GM21528 (cell line): ENCODE measurements around the gene RBP3.

Experiments
- ATAC-seq: cut with Tn5 transposase; IDR thresholded peaks from one replicate; pipeline ENCODE4 v1.9.1; 2021; ENCODE audit warnings: mild to moderate bottlenecking, moderate library complexity; ENCODE audit not compliant: unreplicated experiment, low FRiP score

RBP3 gene

DNA sequence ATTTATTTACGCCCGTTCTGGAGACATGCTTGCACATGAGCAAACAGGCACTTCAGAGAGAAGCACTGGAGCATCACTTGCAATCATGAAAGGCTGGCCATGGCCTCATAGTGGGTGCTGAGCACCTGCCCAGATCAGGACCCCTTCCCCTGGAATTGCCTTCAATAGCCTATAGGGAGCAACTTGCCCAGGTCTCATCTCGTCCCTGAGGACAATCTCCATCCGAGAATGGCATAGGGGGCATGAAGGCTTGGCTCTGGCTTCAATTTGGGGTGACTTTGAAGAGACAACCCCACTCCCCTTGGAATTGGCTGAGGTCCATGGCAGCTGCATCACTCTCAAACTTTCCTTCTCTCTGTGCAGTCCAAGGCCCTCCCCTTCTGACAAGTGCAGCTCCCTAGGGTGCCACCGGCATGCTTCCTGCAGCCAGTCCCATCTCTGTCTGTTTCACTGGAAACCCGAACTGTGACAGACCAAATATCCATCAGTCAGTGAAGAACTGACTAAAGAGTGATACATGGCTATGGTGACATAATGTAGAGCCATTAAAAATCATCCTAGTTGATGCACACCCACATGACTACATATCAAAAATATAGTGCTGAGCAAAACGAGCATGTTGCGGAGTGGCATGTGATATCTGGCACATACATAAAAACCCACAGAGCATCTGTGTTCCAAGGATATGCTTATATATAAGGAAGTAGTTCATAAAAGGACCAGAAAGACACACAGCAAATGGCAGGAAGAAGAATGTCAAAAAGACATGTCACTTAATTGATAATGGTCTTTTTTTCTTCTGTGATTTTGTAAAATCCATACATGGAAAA is 13.5 kb upstream of the RBP3 start:
- no peak for ATAC-seq

DNA sequence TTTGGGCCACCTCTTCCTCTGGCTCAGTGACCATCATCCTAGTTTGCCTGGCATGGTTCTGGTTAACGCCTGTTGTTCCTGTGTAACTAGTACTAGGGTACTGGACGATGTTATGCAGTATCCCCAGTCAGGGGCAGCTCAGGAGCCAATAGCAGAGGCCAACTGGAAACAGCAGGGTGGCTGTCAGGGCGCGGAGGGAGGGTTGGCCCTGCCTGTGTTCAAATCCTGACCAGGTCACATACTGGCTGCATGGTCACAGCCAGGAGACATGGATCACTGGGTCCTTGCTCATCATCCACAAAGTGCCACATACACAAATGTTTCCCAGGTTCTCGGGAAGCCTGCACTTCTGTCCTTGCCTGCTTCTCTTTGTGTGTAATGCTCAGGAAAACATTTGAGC is 12.3 kb upstream of the RBP3 start:
- no peak for ATAC-seq

GRCh38 chr10:47336387-47337134 is 11.6 kb upstream of the RBP3 start:
- no peak for ATAC-seq

GRCh38 chr10:47337310-47337709 is 10.9 kb upstream of the RBP3 start:
- no peak for ATAC-seq

DNA sequence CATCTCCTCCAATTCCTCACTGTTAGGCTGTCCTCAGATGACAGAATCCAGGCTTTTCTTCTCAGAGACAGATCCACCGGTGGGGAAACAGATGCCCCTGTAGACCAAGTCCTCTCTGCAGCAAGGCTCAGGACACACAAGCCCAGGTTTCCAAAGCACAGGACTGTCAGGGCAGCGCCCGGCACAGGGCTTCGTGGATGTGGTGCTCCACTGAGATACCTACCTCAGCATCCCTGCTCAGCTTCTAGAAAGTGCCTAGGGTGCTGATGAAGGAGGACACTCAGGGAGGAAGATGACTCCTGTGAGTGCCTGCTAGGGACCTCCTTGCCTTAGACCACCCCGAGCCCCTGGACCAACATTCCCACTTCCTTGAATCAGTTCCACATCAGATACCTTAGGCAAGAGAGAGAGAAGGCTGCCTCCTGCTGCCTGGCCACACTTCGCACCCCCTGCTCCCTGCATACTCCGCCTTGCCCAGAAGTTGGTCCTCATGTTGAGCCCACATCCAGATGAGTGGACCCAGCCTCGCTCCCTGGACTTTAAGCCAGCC is 8.9 kb upstream of the RBP3 start:
- ATAC-seq, result no peak

GRCh38 chr10:47339759-47340607 is 8.2 kb upstream of the RBP3 start:
- ATAC-seq, result no peak

DNA sequence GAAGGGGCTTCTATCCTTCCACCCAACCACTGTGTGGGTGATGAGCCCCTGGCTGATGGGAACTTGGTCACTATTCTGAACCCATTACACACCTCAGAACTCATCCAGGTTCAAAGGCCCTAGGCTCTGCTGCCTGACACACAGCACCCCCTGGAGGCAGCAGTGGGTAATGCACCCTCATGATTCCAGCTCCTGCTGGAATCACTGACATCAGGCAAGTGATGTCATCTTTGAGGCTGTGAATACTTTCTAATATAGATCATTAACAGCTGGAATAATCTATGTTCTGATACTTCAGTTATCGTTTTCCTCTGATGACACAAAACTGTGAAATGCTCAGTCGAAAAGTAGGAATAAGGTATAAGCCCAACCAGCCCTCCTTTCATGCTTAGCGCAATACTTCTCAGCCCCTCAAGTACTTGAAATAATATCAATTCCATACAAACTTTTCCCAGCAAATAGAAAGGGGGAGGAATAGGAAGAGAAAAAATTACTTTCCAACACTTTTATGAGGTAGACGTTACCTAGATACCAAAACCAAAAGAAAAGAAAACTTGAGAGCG is 7.5 kb upstream of the RBP3 start:
- ATAC-seq, result no peak

DNA sequence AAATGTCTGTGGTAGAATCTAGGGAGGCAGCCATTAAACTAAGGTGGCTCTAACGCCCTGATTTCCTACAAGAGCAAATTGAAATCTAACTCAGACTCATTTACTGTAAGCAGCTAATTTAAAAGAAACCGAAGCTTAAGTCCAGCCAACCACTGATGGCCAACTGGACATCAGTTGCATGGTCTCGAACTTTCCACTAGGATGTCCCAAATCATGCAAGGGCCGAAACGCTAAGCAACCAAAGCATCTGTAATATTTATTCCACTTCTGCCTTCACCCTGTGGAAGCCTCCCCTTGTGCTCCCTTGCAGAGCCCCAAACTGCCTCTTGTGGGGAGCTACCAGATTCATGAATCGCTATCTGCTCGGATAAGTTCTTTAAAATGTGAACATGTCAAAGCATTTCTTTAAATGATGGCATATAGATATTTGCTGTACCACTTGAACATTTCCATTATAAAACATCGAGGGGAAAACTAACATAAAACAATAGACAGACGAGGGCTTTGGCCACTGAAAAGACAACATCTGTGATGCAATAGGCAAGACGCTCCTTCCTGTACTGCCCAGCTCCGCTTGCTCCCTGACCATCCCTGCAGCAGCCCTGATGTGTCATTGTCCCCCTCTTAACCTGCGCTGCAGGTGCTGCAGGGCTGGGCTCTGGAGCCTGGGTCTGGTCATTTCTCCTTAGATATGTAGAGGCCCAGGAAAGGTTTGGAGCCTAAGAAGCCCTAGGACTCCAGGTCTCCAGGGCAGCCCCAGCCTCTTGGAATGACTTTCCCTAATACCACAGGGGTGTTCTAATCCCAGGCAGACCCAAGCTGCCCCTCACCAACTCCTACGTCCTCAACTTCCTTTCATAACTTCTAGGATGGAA is 2.9 kb upstream of the RBP3 start:
- no peak for ATAC-seq

DNA sequence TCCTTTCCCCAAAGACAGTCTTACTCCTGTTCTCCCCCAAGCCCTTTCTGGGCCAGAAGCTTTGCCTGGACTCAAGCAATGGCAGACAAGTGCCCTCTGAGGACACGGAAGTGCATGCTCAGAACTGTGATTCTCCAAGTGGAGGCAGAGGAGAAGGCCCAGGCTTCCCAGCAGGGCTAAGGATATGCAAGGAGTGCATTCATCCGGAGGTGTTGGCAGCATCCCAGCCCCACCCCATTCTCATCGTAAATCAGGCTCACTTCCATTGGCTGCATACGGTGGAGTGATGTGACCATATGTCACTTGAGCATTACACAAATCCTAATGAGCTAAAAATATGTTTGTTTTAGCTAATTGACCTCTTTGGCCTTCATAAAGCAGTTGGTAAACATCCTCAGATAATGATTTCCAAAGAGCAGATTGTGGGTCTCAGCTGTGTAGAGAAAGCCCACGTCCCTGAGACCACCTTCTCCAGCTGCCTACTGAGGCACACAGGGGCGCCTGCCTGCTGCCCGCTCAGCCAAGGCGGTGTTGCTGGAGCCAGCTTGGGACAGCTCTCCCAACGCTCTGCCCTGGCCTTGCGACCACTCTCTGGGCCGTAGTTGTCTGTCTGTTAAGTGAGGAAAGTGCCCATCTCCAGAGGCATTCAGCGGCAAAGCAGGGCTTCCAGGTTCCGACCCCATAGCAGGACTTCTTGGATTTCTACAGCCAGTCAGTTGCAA is 1.4 kb upstream of the RBP3 start:
- ATAC-seq, result no peak

- no peak for ATAC-seq
Observed at GRCh38 chr10:47347303-47347675, 874 bp upstream of the RBP3 start.

GRCh38 chr10:47348661-47349470 is 703 bp downstream of the RBP3 start:
- ATAC-seq, result no peak

DNA sequence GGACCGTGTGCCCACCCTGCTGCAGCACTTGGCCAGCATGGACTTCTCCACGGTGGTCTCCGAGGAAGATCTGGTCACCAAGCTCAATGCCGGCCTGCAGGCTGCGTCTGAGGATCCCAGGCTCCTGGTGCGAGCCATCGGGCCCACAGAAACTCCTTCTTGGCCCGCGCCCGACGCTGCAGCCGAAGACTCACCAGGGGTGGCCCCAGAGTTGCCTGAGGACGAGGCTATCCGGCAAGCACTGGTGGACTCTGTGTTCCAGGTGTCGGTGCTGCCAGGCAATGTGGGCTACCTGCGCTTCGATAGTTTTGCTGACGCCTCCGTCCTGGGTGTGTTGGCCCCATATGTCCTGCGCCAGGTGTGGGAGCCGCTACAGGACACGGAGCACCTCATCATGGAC is 1.4 kb downstream of the RBP3 start:
- ATAC-seq, result no peak

DNA sequence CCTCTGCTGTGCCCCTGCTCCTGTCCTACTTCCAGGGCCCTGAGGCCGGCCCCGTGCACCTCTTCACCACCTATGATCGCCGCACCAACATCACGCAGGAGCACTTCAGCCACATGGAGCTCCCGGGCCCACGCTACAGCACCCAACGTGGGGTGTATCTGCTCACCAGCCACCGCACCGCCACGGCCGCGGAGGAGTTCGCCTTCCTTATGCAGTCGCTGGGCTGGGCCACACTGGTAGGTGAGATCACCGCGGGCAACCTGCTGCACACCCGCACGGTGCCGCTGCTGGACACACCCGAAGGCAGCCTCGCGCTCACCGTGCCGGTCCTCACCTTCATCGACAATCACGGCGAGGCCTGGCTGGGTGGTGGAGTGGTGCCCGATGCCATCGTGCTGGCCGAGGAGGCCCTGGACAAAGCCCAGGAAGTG is 1.8 kb downstream of the RBP3 start:
- no peak for ATAC-seq

DNA sequence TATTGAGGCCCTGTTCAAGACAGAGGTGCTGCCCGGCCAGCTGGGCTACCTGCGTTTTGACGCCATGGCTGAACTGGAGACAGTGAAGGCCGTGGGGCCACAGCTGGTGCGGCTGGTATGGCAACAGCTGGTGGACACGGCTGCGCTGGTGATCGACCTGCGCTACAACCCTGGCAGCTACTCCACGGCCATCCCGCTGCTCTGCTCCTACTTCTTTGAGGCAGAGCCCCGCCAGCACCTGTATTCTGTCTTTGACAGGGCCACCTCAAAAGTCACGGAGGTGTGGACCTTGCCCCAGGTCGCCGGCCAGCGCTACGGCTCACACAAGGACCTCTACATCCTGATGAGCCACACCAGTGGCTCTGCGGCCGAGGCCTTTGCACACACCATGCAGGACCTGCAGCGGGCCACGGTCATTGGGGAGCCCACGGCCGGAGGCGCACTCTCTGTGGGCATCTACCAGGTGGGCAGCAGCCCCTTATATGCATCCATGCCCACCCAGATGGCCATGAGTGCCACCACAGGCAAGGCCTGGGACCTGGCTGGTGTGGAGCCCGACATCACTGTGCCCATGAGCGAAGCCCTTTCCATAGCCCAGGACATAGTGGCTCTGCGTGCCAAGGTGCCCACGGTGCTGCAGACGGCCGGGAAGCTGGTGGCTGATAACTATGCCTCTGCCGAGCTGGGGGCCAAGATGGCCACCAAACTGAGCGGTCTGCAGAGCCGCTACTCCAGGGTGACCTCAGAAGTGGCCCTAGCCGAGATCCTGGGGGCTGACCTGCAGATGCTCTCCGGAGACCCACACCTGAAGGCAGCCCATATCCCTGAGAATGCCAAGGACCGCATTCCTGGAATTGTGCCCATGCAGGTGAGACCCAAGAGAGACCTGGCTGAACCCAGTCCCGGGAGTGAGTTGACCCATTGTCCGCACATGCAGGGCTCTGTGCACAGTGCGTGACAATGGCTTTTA is 2.8 kb downstream of the RBP3 start:
- ATAC-seq, result no peak

DNA sequence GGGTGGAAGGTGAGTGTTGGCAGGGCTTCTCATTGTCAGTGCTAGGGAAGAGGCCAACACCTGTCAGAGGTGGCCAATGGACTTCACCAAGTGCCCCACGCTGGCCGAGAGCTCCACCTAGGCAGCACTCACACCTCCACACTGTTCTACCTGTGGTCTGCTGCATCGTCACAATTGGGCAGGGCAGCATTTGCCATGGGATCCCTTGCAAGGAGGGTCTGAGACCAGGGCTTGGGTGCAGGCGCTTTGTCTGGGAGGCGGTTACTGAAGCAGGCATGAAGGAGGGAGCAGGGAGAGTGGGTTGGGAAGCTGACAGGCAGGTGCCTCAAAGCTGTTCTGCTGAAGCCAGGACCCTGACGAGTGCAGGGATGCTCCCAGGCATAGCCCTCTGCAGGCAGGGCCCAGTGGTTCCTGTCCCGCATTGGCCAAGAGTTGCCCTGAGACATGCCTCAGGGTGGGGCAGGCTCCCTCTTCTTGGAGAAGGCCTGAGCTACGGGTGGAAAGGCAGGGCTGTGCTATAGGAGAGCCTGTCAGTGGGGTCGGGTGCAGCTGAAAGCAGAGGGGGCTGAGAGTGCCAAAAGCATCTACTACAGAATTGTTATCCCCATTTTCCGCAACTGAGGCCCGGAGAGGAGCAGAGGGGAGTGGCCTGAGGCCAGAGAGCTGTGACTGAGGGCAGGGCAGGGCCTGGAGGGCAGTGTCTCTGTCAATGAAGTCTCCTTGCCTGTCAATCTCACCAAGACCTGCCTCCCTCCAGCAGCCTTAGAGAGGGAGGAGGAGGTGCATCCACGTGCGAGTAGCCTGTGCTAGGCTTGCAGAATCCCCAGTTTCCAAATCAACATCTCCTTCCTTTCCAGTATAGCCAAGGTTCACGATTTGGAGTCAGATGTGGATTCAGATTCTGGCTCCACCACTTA is 4.0 kb downstream of the RBP3 start:
- no peak for ATAC-seq

DNA sequence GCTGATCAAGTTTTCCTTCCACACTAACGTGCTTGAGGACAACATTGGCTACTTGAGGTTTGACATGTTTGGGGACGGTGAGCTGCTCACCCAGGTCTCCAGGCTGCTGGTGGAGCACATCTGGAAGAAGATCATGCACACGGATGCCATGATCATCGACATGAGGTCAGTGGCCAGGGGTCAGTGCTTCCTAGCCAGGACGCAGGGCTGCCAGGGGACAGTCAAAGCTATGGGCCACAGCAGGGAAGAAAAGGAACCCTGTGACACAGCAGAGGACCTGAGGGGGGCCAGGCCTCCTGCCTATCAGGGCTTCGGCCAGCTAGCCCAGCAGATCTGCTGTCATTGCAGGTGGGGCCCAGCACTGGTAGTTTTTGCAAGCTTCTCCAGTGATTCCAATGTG is 5.2 kb downstream of the RBP3 start:
- ATAC-seq, result no peak
